Measurements from ENCODE around the gene C9orf153.
"Not testable (repeated sequence)": the region's sequence is repeated elsewhere in the genome, so short reads cannot be mapped to it uniquely, and the experiment has no call there.

C9orf153 gene

DNA sequence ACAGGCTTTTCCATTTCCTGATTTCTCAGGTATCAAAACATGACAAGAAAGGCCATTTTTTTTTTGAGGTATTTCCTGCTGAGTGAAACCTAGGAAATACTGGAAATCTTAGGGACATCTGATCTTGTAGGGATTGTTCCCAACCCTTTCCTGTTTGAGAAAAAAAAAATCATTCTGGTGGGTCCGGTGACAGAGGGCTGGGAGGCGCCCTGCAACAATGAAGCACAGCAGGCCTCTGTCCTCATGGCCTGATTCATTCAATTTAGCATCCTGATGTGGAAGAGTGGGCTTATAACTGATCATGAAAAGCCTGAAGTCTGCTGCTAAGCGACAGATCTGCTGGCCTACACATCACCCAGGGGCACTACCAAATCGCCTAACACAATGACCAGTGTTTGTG lies 3.0 kb upstream of the C9orf153 start:
- no peak for DNase-seq

DNA sequence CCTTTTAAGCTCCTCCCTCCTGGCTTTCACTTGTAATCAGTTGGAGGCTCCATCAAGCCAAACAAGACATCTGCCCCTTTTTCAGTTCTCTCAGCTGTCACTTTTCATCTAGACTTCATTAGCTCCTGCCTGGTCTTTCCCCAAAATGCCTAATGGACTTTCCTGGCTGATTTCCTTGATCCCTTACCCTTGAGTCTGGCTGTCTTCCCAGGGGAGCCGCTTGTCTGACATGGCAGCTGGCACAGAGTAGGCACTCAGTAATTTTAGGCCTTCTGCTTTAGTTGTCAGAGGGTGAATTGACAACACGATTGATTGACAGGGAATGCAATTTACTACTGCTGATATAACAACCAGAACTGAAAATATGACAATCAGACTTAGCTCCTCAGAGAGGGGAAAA lies 2.1 kb downstream of the C9orf153 start:
- DNase-seq, result no peak

DNA sequence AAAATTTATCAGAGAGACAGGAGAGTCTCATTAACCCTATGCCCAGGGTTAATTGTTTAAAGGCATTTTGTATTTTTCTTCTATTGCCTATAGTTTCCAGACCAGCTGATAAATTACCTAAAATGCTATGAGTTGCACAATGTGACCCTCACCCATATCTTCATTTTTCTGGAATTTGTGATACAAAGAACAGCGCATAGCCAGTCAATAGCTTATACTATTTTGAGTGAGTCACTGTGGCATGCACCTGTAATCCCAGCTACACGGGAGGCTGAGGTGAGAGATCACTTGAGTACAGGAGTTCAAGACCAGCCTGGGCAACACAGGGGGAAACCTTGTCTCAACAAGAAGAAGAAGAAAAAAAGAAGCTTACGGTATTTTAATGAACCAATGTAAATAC lies 2.8 kb downstream of the C9orf153 start:
- DNase-seq, result no peak

DNA sequence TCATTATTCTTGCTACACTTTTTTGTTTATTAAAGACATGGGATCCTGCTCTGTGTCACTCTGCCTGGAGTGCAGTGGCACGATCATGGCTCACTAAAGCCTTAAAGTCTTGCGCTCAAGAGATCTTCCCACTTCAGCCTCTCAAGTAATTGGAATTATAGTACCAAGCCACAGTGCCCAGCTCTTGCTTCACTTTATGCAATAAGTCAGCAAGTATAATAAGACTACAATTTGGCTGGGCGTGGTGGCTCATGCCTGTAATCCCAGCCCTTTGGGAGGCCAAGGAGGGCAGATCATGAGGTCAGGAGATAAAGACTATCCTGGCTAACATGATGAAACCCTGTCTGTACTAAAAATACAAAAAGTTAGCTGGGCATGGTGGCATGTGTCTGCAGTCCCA lies 5.9 kb downstream of the C9orf153 start:
- DNase-seq, result no peak

DNA sequence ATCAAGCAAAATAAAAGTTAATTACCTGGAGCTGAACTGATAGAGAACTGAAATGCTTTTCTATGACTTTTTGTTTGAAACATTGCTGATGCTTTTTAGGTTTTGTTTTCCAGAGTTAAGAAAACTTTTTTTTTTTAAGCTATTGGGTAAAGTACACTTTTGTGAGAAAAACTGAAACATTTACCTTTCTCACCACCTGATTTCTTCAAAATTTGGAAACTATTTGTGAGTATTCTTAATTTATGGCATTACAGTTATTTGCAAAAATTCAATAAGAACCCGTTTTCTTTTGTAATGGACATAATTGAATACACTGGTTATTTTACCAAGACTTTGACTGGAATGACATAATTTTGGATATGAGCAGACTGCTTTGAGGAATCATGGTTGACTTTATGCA lies 6.6 kb downstream of the C9orf153 start:
- DNase-seq, result no peak

DNA sequence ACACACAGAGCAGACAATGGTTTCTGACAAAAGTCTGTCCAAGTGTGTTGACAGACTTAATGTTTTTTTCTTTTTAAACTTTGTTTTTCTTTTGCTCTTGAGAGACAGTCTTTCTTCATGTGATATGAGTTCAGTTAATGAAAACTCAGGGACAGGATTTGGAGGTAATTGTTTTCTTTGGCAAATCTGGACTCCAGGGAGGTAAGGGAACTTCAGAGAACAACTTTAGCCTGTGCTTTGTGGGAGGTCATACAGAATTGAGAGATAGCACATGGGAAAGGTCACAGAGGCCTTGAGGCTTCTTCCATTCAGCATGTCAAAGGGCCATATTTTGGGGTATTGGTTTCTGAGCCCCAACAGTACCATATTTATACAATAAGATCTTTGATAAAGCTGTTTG lies 9.3 kb downstream of the C9orf153 start:
- no peak for DNase-seq

DNA sequence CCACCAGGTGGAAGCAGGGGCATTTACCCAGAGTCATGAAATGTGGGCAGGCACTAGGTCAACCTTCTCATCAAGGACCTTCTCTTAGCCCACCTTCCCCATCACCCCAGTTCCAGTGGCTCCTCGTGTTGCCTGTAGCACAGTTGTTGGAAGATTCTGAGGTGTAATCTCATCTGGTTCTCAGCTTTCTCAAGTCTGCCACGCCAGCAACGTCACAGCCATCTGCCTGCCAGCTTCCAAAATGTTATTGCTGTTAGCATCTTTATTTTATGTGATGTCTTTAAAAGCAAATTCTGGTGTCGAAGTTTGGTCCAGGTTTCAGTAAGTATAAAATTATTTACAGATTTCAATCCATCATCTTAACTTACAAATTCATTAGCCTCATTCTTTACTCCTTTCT lies 10.7 kb downstream of the C9orf153 start:
- DNase-seq, result no peak

DNA sequence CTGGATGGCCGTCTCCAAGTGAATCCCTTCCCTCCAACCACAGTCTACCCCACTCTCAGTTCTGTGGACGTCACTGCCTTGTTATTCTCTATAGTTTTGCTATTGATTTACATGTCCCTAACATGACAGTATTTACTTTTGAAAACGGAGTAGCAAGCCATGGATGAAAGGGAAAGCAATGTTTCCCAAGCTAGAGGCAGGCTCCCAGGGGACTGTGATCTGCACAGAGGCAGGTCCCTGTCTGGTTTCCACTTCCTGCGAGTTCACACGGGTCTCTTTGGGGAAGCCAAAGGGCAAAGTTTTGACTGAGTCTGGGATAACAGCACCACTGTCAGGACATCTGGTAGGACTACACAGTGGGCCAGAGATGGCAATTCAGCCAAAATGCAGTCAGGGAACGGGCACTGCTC lies 12.7 kb downstream of the C9orf153 start:
- DNase-seq, result no peak

DNA sequence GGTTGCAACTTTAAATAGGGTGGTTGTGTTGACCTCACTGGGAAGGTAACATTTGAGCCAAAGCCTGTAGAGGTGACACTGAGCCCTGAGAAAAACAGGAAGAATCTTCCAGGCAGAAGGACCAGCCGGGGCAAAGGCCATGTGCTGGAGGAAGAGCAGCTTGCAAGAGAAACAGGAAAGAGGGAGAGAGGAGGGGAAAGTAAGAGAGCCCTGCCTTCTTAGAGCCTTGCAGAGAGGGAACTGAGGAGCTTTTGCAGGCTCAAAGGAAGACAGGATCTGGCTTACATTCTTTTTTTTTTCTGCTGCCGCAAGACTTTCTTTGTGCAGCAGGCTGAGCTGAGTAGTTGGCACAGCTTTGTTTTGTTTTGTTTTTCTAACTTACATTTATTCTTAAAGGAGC lies 17.4 kb downstream of the C9orf153 start:
- no peak for DNase-seq

DNA sequence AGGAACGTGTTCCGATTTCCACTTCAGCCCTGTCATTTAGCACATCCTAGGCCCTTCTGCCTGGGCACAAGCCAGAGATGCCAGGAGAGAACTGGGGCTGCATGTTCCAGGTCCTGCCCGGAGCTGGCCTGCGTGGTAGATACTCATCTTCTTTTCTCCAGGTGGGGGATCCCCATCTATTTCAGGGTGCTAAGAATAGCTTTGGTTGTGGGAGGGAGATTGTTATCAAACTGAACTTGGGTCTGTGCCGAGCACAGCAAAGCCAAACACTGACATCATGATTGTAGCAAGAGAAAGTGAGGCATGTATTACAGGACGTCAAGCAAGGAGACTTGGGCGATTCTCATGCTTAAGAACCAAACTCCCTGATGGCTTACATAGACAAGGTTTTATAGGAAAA lies 18.2 kb downstream of the C9orf153 start:
- DNase-seq, result no peak

DNA sequence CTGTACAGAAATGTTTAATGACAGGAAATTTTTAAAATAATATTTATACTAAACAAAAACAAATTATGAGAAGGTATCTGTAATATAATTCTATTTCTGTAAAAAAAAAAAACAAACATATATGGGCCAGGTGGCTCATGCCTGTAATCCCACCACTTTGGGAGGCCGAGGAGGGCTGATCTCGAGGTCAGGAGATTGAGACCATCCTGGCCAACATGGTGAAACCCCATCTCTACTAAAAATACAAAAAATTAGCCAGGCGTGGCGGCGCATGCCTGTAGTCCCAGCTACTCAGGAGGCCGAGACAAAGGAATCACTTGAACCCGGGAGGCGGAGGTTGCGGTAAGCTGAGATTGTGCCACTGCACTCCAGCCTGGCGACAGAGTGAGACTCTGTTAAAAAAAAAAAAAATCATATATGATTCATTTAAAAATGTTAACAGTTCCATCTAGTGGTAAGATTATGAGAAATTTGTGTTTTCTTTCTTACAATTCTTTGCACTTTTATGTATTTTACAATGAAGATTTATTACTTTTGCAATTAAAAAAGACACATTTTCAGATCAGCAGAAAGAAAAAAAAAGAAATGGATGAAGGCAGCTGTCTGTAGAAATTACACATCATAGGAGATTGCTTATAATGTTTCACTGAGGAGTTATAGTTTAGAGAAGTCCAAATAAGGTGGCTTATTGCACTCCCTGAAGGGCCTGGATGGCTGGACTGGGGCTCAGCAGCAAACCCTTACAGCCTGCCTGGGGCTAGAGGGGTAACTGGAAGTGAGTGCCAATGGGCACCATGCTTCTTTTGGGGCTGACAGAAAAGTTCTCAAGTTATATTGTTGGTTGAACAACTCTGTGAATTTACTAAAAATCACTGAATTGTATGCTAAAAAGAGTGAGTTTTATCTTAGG lies 20.3 kb downstream of the C9orf153 start:
- no peak for DNase-seq

DNA sequence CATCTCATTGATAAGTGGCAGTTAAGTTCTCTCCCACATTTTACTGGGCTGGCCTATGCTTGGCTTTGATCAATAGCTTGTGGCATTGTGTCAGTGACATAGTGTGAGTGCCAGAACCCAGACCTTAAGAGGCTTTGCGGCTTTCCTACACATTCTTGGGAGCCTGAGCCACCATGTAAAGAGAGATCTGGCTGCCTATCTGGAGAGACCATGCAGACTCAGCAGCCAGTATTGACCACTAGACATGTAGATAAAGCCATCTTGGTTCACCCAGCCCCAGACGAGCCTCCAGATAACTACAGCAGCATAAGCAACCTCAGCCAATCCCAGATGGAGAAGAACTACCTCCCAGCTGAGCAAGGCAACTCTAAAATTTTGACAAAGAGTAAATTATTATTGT lies 28.6 kb downstream of the C9orf153 start:
- DNase-seq, result no peak

DNA sequence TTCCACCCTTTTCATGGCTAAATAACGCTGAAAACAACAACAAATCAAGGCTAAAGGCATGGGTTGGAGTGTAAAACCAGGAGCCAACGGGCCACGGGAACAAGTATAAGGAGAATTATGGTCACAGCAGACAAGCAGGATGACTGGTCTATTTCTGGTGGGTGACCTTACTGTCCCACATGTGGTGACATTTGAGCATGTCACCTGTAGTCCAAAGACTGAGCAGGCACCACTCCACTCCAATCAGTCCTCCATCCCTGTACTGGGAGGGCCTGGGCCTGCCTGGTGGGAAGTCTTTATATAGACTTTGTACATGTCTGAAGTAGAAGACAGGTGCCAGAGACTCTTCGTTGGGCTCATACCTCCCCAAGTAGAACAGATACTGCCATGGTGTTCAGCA lies 36.8 kb downstream of the C9orf153 start:
- DNase-seq, result no peak

DNA sequence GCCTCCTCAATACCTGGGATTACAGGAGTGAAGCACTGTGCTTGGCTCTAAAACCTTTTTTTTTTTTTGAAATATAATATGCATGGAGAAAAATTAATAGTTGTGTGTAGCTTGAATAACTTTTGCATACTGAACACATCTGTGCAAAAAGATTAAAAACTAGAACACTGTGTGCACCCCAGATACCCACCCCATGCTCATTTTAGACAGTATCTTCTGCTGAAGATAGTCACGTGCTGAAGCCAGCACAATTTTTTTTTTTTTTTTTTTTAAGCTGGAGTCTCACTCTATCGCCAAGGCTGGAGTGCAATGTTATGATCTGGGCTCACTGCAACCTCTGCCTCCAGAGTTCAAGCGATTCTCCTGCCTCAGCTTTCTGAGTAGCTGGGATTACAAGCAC lies 39.9 kb downstream of the C9orf153 start:
- DNase-seq, result no peak

DNA sequence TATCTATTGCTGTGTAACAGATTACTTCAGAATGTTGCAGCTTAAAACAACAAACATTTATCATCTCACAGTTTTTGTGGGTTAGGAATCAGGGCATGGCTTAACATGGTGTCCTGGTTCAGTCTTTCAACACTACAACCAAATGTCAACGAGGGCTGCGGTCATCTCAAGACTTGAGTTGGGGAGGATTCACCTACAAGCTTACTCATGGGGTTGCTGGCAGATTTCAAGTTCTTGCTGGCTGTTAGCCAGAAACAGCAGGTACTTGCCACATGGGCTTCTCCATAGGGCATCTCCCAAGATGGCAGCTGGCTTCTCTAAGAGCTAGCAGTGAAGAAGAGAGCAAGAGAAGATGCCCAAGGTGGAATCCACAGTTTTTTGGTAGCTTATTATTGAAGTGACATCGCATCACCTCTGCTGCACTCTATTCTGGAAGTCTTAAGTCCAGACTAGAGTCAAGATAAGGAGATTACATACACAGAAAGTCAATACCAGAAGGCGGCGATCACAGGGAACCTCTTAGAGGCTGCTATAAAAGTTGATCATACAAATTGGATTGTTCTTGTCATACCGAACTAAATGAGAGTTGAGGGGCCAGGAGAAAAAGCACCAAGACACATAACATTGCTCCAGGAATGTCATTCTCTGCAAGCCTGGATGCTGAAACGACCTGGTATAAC lies 42.2 kb downstream of the C9orf153 start:
- DNase-seq, result no peak

DNA sequence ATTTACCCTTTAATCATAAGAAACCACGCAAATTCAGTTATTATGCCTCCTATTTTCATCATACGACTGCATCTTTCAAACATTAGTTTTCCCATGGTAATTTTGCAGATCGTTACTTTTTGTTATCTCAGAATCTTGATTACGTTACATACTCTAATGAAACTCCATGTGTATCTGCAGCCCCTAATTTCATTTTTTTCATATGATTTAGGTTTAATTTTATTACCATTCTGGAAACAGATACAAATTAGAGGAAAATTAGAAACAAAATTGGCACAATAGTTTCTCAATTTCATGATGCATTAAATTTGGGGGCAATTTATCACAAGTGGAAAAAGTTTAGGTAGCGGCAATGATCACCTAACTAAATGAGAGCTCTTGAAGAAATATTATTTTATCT lies 52.3 kb downstream of the C9orf153 start:
- no peak for DNase-seq

DNA sequence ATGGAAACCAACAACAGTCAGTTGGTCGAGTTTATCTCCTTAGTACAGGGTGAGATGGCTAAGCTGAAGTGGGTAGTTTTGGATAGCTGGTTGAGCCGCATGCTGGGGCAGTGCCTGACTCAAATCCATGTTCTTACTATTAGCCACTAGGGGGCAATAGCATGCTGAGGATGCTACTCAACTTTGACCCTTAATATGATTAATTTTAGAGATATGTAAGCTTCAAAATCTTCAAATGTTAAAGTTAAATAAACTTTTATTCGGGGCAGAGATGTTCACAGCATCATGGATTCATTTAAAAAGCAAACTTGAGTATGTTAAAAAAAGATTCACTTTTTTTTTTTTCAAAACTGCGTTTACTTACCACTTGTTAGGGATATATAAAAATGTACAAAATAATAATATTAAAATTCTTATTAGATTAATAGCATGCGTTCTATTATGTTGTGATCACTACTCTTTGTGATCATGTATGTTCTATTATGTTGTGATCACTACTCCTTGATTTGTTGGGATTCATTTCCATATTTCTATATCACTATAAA lies 57.0 kb downstream of the C9orf153 start:
- peak; percentile 35 to 51 for DNase-seq

DNA sequence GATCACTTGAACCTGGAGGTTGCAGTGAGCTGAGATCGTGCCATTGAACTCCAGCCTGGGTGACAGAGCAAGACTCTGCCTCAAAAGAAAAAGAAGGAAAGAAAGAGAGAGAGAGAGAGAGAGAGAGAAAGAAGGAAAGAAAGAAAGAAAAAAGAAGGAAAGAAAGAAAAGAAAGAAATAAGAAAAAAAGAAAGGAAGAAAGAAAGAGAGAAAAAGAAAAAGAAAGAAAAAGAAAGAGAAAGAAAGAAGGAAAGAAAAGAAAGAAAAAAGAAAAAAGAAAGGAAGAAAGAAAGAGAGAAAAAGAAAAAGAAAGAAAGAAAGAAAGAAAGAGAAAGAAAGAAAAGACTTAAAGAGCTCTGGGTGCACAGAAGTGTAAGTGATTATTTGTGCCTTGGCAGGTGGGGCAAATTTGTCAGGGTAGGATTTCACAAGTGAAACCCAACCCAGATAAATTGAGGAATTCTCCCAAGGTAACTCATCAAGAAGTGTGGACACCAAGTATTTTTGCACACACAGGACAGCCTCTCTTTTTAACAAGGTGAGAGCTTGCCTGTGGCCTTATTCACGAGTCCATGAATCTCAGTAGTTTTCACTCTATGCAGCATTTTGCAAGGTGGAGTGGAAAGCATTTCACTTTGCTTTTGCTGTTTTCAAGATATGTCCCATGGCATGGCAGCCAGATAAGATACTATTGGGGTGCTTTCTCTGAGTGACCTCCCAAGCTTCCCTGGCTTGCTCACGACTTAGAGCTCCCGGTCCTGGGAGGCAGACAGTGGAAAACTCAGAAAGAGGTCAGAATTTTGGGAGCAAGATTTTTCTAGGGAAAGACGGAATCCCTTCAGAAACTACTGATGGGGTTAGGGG lies 57.8 kb downstream of the C9orf153 start:
- no peak for DNase-seq

DNA sequence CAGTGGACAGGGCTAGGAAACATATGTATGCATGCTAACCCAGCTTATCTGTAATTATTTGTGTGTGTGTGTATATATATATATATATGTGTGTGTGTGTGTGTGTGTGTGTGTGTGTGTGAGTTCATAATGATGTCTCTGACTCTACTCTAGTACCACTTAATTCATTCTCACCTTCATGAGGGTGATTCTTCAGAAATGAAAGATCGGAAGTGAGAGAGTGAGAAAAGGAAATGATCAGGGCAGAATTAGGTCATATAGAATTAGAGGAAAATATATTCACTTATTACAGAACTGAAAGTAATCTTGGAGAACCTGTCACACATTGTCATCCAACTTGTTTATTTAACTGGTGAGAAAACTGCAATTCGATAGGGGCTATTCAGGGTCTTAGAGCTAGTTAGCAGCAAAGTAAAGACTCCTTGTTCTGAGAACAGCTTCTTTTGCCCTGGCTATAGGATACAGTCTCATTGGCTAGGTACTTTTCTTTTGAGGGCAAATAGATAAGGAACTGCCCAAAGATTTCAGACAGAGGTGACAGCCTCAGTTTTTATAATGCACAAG lies 58.8 kb downstream of the C9orf153 start:
- DNase-seq, result no peak

DNA sequence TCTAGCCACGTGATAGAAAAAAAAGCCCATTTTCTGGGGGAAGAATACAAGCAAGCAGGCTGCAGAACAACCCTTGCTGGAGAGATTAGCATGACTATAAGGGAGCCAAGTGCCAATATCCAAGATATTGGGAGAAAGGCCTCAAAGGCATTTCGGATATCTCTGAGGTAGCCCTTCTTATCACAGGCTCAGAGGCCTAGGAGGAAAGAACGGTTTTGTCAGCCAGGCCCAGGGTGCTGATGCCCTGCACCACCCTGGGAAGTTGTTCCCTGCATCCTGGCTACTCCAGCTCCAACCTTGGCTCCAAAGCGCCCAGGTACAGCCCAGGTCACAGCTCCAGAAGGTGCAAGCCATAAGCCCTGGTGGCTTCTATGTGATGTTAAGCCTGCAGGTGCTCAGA lies 66.4 kb downstream of the C9orf153 start:
- DNase-seq, result no peak

DNA sequence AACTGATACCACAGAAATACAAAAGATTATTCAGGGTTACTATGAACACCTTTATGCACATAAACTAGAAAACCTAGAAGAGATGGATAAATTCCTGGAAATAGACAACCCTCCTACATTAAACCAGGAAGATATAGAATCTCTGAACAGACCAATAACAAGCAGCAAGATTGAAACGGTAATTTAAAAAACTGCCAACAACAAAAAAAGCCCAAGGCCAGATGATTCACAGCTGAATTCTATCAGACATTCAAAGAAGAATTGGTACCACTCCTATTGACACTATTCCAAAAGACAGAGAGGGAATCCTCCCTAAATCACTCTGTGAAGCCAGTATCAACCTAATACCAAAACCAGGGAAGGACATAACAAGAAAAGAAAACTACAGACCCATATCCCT lies 68.8 kb downstream of the C9orf153 start:
- not testable (repeated sequence) for DNase-seq

DNA sequence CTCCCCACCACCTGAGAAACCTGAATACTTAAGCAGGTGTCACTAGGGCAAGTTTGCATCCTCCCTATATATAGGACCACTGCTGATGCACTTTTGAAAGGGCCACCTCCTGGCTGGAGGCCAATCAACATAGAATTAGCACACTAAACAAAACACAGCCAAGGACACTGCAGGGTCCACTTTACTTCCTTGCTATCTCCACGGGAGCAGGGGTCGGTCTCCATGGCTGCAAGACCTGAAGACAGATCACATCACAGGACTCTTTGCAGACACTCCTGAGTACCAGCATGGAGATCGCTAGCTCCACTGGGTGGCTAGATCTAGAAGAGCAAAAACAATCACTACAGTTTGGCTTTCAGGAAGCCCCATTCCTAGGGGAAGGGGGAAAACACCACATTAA lies 72.3 kb downstream of the C9orf153 start:
- DNase-seq, result peak; percentile 4 to 56

DNA sequence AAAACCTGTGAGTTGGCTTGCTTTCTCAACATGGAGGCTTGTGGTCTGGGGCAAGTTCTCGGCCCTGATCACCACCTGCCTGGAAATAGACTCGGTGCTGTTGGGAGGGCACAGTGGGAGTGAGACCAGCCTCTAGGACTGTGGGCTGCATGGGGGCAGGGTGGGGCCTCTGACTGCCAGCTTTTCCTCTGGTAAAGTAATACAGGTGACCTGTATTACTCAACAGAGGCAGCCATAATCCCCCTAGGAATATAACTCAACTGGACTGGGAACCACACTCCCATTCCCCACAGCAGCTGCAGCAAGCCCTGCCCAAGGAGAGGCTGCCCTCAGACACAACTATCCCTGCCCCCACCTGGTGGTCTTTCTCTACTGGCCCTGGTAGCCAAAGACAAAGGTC lies 72.8 kb downstream of the C9orf153 start:
- no peak for DNase-seq

Data from NCI-H2081 (cell line).